Naive thymus-derived CD4-positive, alpha-beta T cell (primary cell): Measurements from ENCODE around the gene PCED1B. TPM values are rescaled to one million over a fixed set of nuclear protein-coding genes. Genes with fewer than 3 reads are reported as not detected.
"Not testable (repeated sequence)": the region's sequence is repeated elsewhere in the genome, so short reads cannot be mapped to it uniquely, and the experiment has no call there.

Experiments used
- ATAC-seq: fragments of 150-1000 bp; cut with Tn5 transposase; 2 replicates; pipeline ENCODE4 v1.10.0; 2021; ENCODE audit warnings: mild to moderate bottlenecking, moderate library complexity
- CTCF ChIA-PET: fragments of 350-600 bp; sonication (Branson Sonifier 250); formaldehyde crosslinking; loops from one replicate; lab custom pipeline; 2021; ENCODE audit warnings: antibody characterized with exemption; lab: Charles Lee
- POLR2A ChIA-PET: fragments of 350-600 bp; sonication (Branson Sonifier 250); formaldehyde crosslinking; loops from one replicate; lab custom pipeline; 2021; ENCODE audit warnings: antibody characterized with exemption, inconsistent platforms; lab: Charles Lee
- DNase-seq, 9 donors: peaks; one replicate each; pipeline versions ENCODE4 v3.0.0 to v3.0.0-alpha.2; 2020 to 2022; ENCODE audit warnings: mixed read lengths in 1 of 9
- H3K27ac ChIP-seq: one replicate; pipeline ENCODE4 v1.7.0; 2013; ENCODE audit warnings: mild to moderate bottlenecking, low read depth, low read length, moderate library complexity
- H3K27me3 ChIP-seq, 2 donors: one replicate each; pipeline ENCODE4 v1.7.0; 2013; ENCODE audit warnings: low read length in 2 of 2, mild to moderate bottlenecking in 2 of 2, moderate library complexity in 2 of 2; ENCODE audit not compliant: control insufficient read depth in 2 of 2, insufficient read depth in 2 of 2
- H3K36me3 ChIP-seq, 3 experiments: 1 replicate in 2 of 3; 2 replicates in 1 of 3; pipeline ENCODE4 v1.7.0; 2013; ENCODE audit warnings: low read length in 3 of 3, mild to moderate bottlenecking in 3 of 3, moderate library complexity in 1 of 3; ENCODE audit not compliant: insufficient read depth in 3 of 3, control insufficient read depth in 2 of 3
- H3K4me1 ChIP-seq, 2 donors: one replicate each; pipeline ENCODE4 v1.7.0; 2013; ENCODE audit warnings: low read length in 2 of 2, mild to moderate bottlenecking in 2 of 2, moderate library complexity in 1 of 2; ENCODE audit not compliant: control insufficient read depth in 2 of 2, insufficient read depth in 2 of 2
- H3K4me3 ChIP-seq: 2 replicates; pipeline ENCODE4 v1.7.0; 2013; ENCODE audit warnings: mild to moderate bottlenecking, low read length
- H3K9me3 ChIP-seq, 3 experiments: 1 replicate in 2 of 3; 2 replicates in 1 of 3; pipeline ENCODE4 v1.7.0; 2013; ENCODE audit warnings: low read length in 3 of 3; ENCODE audit not compliant: control insufficient read depth in 2 of 3
- H3K27ac Mint-ChIP-seq, 9 donors: one replicate each; pipeline ENCODE4 v1.8.0; 2020 to 2022; ENCODE audit warnings: mixed read lengths in 9 of 9, mild to moderate bottlenecking in 8 of 9, moderate library complexity in 5 of 9, inconsistent platforms in 2 of 9
- H3K27me3 Mint-ChIP-seq, 5 donors: one replicate each; pipeline ENCODE4 v1.8.0; 2021 to 2022; ENCODE audit warnings: mixed read lengths in 5 of 5, mild to moderate bottlenecking in 1 of 5
- H3K36me3 Mint-ChIP-seq, 5 donors: one replicate each; pipeline ENCODE4 v1.8.0; 2020 to 2022; ENCODE audit warnings: mixed read lengths in 5 of 5, mild to moderate bottlenecking in 3 of 5, inconsistent platforms in 1 of 5
- H3K4me1 Mint-ChIP-seq, 7 donors: one replicate each; pipeline ENCODE4 v1.8.0; 2020 to 2022; ENCODE audit warnings: mixed read lengths in 7 of 7, mild to moderate bottlenecking in 3 of 7, inconsistent platforms in 1 of 7
- H3K4me3 Mint-ChIP-seq, 10 donors: one replicate each; pipeline ENCODE4 v1.8.0; 2020 to 2022; ENCODE audit warnings: mild to moderate bottlenecking in 10 of 10, mixed read lengths in 10 of 10, moderate library complexity in 6 of 10, inconsistent platforms in 2 of 10
- H3K9me3 Mint-ChIP-seq, 11 donors: one replicate each; pipeline ENCODE4 v1.8.0; 2020 to 2022; ENCODE audit warnings: mixed read lengths in 11 of 11, mild to moderate bottlenecking in 4 of 11, inconsistent platforms in 1 of 11, moderate library complexity in 1 of 11
- intact Hi-C, 2 donors: fragments of 100-400 bp; cut with micrococcal nuclease; formaldehyde crosslinking; loops; one replicate each; pipeline ENCODE4 v1.15.1; 2023
- polyA plus RNA-seq, 2 donors: library from polyadenylated mRNA; unstranded; fragments of 300-500 nt; fragmentation: Illumina TruSeq; gene quantifications; one replicate each; pipeline ENCODE4 v1.2.3, GENCODE V29; 2021
- total RNA-seq, 6 experiments: library from RNA in 5 of 6; stranded (reverse) in 5 of 6; gene quantifications; 1 replicate in 5 of 6; 2 replicates in 1 of 6; pipeline ENCODE4 v1.2.3 and lab custom pipeline; 2021 to 2026

Gene PCED1B
- total and polyA plus RNA-seq, 7 experiments from 2014 or later = 41.4 to 147 (median 94.3) TPM

- H3K9me3 ChIP-seq, POLR2A ChIA-PET, H3K36me3 ChIP-seq, H3K27me3 ChIP-seq, ATAC-seq, H3K4me3 ChIP-seq, DNase-seq, H3K27ac Mint-ChIP-seq, H3K4me1 Mint-ChIP-seq, H3K27ac ChIP-seq, CTCF ChIA-PET, H3K27me3 Mint-ChIP-seq, H3K4me3 Mint-ChIP-seq, H3K4me1 ChIP-seq, H3K36me3 Mint-ChIP-seq, intact Hi-C loops: not testable (repeated sequence)
- H3K9me3 Mint-ChIP-seq = peaks cover 5 to 23% (median 11%) of the 10 kb centered on the region in 11 donors
Observed at GRCh38 chr12:47056944-47057343, 22.5 kb upstream of the PCED1B start.

GRCh38 chr12:47058640-47059039, 20.8 kb upstream of the PCED1B start:
- H3K27me3 ChIP-seq, H3K27me3 Mint-ChIP-seq, H3K4me1 ChIP-seq, CTCF ChIA-PET, POLR2A ChIA-PET, H3K4me3 Mint-ChIP-seq, H3K36me3 ChIP-seq, intact Hi-C loops, H3K4me1 Mint-ChIP-seq, H3K27ac Mint-ChIP-seq, H3K27ac ChIP-seq, H3K36me3 Mint-ChIP-seq, H3K4me3 ChIP-seq, ATAC-seq, DNase-seq, H3K9me3 ChIP-seq: not testable (repeated sequence)
- H3K9me3 Mint-ChIP-seq = peaks cover 5 to 19% (median 9%) of the 10 kb centered on the region in 11 donors

- H3K36me3 ChIP-seq = no peaks in the 10 kb centered on the region
- ChIA-PET POLR2A (no interaction called here), CTCF (interaction anchor here (0.6 to 1.3 kb wide), 4 partner anchors 33 to 1523 kb away, joined by 3 to 5 read pairs (median 4); no protein-coding TSS in a partner anchor)
- no peak overlapping the region for H3K4me3 ChIP-seq
- no peak overlapping the region for H3K27ac Mint-ChIP-seq
- intact Hi-C loops = no loop called here
- no peaks in the 10 kb centered on the region for H3K9me3 ChIP-seq
- no peaks in the 10 kb centered on the region for H3K27me3 ChIP-seq
- no peaks in the 10 kb centered on the region for H3K36me3 Mint-ChIP-seq
- H3K4me1 Mint-ChIP-seq = peaks cover 0 to 2% (median 0%) of the 10 kb centered on the region in 7 donors
- no peaks in the 10 kb centered on the region for H3K27me3 Mint-ChIP-seq
- peaks cover 0 to 5% (median 2%) of the 10 kb centered on the region in 11 donors for H3K9me3 Mint-ChIP-seq
- H3K4me1 ChIP-seq = no peaks in the 10 kb centered on the region
- no peak overlapping the region for H3K4me3 Mint-ChIP-seq
- no peak overlapping the region for H3K27ac ChIP-seq
- ATAC-seq = no peak
- no peak for DNase-seq
Observed at GRCh38 chr12:47065546-47065945, 13.9 kb upstream of the PCED1B start.

- Mint-ChIP-seq H3K4me3 (no peak overlapping the region), H3K27me3 (no peaks in the 10 kb centered on the region), H3K4me1 (peaks cover 0 to 7% (median 0%) of the 10 kb centered on the region in 7 donors), H3K36me3 (no peaks in the 10 kb centered on the region), H3K9me3 (peaks cover 0 to 2% (median 0%) of the 10 kb centered on the region in 11 donors), H3K27ac (peak overlapping the region in 1 of 9 donors; percentile 21)
- no peak for ATAC-seq
- H3K27ac ChIP-seq = no peak overlapping the region
- H3K9me3 ChIP-seq = no peaks in the 10 kb centered on the region
- ChIA-PET CTCF (interaction anchor here (1.0 to 1.3 kb wide), 2 partner anchors 34 to 738 kb away, joined by 3 to 5 read pairs; no protein-coding TSS in a partner anchor), POLR2A (interaction anchor here (0.6 kb wide), 1 partner anchor 122 kb away, joined by 3 read pairs; no protein-coding TSS in a partner anchor)
- no peaks in the 10 kb centered on the region for H3K27me3 ChIP-seq
- H3K4me3 ChIP-seq = no peak overlapping the region
- DNase-seq = no peak
- no peaks in the 10 kb centered on the region for H3K4me1 ChIP-seq
- no peaks in the 10 kb centered on the region for H3K36me3 ChIP-seq
- intact Hi-C loops = no loop called here
Observed at GRCh38 chr12:47066278-47067025, 13.0 kb upstream of the PCED1B start.

GRCh38 chr12:47067176-47067575, 12.2 kb upstream of the PCED1B start:
- H3K36me3 ChIP-seq = no peaks in the 10 kb centered on the region
- Mint-ChIP-seq H3K9me3 (peaks cover 0 to 2% (median 0%) of the 10 kb centered on the region in 11 donors), H3K36me3 (no peaks in the 10 kb centered on the region), H3K27me3 (no peaks in the 10 kb centered on the region), H3K4me1 (peaks cover 0 to 8% (median 0%) of the 10 kb centered on the region in 7 donors), H3K27ac (no peak overlapping the region), H3K4me3 (no peak overlapping the region)
- POLR2A ChIA-PET = interaction anchor here (5.5 kb wide), 1 partner anchor 12 kb away, joined by 29 read pairs; the partner anchor contains the start of genes AMIGO2 and PCED1B
- no peaks in the 10 kb centered on the region for H3K27me3 ChIP-seq
- no peak overlapping the region for H3K27ac ChIP-seq
- intact Hi-C loops = no loop called here
- CTCF ChIA-PET = no interaction called here
- DNase-seq (no peak), ATAC-seq (no peak)
- no peaks in the 10 kb centered on the region for H3K9me3 ChIP-seq
- no peak overlapping the region for H3K4me3 ChIP-seq
- no peaks in the 10 kb centered on the region for H3K4me1 ChIP-seq

- ATAC-seq = no peak
- H3K4me1 Mint-ChIP-seq = peaks cover 0 to 8% (median 0%) of the 10 kb centered on the region in 7 donors
- H3K27me3 ChIP-seq = no peaks in the 10 kb centered on the region
- no peak for DNase-seq
- H3K27ac ChIP-seq = no peak overlapping the region
- H3K36me3 ChIP-seq = no peaks in the 10 kb centered on the region
- peak overlapping the region in 1 of 9 donors; percentile 55 for H3K27ac Mint-ChIP-seq
- intact Hi-C loops = no loop called here
- no peak overlapping the region for H3K4me3 Mint-ChIP-seq
- POLR2A ChIA-PET = interaction anchor here (5.5 kb wide), 1 partner anchor 11 kb away, joined by 29 read pairs; the partner anchor contains the start of genes AMIGO2 and PCED1B
- no peaks in the 10 kb centered on the region for H3K36me3 Mint-ChIP-seq
- no peaks in the 10 kb centered on the region for H3K9me3 ChIP-seq
- no peak overlapping the region for H3K4me3 ChIP-seq
- H3K4me1 ChIP-seq = no peaks in the 10 kb centered on the region
- no peaks in the 10 kb centered on the region for H3K27me3 Mint-ChIP-seq
- CTCF ChIA-PET = no interaction called here
- H3K9me3 Mint-ChIP-seq = peaks cover 0 to 2% (median 0%) of the 10 kb centered on the region in 11 donors
Observed at GRCh38 chr12:47067771-47068431, 11.5 kb upstream of the PCED1B start.
